Transverse colon (tissue), 3 donors: ENCODE data around the gene ESR1.

ENCODE experiments used
- POLR2A ChIP-seq: fragments of 450-650 bp; IDR thresholded peaks from one replicate; pipeline ENCODE4 v1.6.1; 2016; ENCODE audit warnings: antibody characterized with exemption, mild to moderate bottlenecking, moderate library complexity
- TF ChIP-seq, protein P1 (sequence below), 5 experiments: fragments of 200-600 bp in 3 of 5; fragments of 450-650 bp in 2 of 5; sonication (generic) in 3 of 5; IDR thresholded peaks; 1 replicate in 2 of 5; 2 replicates in 3 of 5; pipeline ENCODE4 v1.5.1; 2016 to 2017; ENCODE audit warnings: antibody characterized with exemption in 5 of 5, inconsistent platforms in 3 of 5, mild to moderate bottlenecking in 2 of 5, moderate library complexity in 1 of 5

DNA sequence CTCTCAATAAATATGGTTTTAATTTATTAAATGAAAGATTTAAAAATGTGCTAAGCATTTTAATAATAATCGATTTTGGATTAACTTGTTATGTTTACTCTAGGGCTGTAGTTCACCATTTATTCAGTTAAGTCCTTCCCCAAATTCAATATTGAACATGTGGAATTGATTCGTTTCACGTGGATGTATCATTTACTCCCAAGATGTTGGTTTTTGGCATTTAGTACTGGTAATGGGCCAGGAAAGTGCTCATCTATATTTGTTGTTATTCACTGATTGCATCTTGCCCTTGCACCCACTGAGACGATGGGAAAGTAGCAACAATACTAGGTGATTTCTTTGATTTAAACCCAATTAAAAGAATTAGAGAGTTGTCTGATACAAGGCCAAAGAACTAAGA is 97.1 kb downstream of the ESR1 start:
- TF ChIP-seq POLR2A, result no peak
- TF ChIP-seq, protein P1, sequence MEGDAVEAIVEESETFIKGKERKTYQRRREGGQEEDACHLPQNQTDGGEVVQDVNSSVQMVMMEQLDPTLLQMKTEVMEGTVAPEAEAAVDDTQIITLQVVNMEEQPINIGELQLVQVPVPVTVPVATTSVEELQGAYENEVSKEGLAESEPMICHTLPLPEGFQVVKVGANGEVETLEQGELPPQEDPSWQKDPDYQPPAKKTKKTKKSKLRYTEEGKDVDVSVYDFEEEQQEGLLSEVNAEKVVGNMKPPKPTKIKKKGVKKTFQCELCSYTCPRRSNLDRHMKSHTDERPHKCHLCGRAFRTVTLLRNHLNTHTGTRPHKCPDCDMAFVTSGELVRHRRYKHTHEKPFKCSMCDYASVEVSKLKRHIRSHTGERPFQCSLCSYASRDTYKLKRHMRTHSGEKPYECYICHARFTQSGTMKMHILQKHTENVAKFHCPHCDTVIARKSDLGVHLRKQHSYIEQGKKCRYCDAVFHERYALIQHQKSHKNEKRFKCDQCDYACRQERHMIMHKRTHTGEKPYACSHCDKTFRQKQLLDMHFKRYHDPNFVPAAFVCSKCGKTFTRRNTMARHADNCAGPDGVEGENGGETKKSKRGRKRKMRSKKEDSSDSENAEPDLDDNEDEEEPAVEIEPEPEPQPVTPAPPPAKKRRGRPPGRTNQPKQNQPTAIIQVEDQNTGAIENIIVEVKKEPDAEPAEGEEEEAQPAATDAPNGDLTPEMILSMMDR (IDR thresholded peaks at IDR 0.05), result no peak
